NCI-H510A (cell line): ENCODE data around the gene HAPSTR1.

Experiments used
- DNase-seq: peaks from one replicate; lab custom pipeline; 2025; lab: John Stamatoyannopoulos, UW

The HAPSTR1 gene

DNA sequence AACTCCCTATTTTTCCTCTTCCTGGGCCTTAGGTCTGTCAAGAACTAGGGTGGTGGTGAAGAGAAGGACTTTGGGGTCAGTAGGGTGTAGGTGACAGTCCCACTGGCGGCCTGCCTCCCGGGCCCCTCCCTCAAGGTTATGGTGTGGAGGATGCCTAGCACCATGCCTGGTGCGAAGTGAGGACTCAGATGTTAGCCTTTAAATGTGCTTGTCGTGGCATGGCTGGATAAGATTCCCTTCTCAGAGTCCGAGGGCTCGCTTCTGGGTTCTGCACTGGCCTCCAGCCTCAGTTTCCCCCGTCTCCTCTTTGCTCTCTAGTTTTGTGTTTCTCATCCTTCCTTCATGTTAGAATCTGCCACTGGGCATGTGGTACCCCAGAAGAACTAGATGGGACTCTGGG lies 32.0 kb downstream of the HAPSTR1 start:
- no peak for DNase-seq

DNA sequence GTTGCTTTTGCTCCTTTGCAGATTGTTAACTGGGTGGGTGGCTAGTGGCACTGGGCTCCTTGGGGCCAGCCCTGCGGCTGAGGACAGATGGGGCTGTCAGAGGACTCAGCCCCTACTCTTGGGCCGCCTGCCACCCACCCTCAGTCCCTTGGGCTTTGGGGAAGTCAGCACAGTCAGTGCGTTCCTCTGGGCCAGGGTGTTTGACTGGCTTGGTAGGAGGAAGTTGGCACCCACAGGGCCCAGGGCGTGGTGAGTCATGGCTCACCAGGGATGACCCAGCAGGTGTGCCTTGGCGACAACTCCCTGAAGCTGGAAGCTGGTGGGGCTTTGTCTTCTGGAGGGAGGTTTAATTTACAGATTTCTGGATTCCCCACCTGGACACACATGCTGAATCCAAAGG lies 32.4 kb downstream of the HAPSTR1 start:
- no peak for DNase-seq

DNA sequence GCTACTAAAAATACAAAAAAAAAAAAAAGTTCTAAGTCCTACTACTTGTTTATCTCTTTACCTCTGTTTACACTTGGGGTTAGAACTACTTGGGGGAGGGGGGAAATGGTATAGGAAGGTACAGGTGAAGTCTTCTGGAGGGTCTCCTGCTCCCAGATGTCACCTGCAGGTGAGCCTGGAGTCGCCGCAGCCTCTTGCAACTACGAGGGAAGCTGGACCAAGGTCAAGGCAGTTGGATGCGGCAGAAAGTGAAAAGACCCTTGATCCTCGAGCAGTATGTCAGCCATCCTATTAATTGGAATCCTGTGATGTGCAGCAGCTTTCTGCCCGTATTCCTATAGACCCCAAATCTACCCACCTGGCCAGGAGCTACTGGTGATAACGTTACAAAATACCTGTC lies 33.0 kb downstream of the HAPSTR1 start:
- no peak for DNase-seq

DNA sequence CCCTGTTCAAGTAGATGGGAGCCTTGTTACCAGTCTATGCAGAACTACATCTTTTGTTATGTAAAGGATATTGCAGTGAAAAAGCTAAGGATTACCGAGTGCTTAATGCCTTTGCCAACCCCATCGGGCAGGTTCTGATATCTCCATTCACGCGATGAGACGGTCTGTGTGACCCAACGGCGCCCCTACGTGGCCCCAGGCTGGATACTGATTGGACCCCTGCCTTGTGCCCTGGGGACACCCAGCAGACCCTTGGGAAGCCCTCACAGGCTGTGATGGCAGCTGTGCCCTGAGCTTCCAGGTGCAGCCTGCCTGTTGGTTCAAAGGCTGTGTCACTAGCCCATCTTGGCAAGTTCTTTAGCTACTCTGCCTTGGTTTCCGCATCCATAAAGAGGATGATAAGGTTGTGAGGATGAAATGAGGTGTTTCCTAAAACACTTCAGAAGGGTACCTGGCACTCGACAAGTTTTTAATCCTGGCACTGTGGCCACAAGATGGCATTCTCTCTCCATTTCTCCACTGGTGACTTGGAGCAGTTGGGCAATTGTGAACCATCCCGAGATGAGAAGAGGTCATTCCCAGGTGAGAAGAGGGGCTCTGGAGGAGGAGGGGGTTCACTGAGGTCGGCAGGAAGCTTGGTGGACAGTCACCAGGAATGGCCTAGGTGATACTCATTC lies 33.6 kb downstream of the HAPSTR1 start:
- no peak for DNase-seq

DNA sequence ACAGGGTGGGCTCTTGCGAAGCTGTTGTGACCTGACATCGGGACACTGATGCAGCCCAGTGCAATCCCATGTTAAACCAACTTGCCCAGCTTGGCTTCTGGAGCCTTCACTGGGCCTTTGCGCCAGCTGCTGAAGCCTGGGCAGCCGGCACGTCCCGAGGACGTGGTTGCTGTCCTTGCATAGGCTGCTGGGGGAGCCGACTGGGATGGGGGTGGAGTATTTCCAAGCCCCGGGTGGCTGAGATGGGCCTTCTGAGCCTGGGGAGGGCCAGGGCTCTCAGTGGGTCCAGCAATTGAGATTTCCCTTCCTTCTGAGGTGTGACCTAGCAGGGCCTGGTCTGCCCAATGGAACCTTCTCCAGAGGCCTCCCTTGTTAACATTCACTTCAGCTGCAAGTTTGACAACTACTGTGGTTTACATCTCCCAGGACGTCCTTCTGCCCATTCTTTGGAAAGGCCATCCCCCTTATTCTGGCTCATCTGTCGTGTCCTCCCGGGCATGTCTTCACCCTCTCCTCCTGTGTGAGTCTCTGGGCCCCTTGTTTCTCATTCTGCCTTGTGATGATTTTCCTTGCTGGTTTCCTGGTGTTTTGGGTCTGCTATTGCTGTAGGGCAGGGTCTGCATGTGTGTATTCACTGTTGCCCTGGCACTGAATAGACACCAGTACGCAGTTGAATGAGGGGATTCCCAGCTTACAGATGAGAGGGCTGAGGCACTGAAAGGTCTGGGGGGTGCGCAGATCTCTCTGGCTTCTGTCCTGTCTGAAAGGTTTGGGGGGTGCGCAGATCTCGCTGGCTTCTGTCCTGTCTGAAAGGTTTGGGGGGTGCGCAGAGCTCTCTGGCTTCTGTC lies 34.4 kb downstream of the HAPSTR1 start:
- DNase-seq, result no peak

DNA sequence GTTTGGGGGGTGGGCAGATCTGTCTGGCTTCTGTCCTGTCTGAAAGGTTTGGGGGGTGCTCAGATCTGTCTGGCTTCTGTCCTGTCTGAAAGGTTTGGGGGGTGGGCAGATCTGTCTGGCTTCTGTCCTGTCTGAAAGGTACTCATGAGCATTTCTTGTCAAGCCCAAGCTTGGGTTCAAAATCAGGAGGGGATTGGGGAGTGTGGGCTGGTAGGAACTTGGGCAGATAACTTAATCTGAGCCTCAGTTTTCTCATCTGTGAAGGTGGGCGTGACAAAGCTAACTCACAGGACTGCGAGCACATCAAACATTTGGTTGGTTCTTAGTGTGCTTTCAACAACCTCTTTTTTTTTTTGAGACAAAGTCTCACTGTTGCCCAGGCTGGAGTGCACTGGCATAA lies 35.2 kb downstream of the HAPSTR1 start:
- no peak for DNase-seq

DNA sequence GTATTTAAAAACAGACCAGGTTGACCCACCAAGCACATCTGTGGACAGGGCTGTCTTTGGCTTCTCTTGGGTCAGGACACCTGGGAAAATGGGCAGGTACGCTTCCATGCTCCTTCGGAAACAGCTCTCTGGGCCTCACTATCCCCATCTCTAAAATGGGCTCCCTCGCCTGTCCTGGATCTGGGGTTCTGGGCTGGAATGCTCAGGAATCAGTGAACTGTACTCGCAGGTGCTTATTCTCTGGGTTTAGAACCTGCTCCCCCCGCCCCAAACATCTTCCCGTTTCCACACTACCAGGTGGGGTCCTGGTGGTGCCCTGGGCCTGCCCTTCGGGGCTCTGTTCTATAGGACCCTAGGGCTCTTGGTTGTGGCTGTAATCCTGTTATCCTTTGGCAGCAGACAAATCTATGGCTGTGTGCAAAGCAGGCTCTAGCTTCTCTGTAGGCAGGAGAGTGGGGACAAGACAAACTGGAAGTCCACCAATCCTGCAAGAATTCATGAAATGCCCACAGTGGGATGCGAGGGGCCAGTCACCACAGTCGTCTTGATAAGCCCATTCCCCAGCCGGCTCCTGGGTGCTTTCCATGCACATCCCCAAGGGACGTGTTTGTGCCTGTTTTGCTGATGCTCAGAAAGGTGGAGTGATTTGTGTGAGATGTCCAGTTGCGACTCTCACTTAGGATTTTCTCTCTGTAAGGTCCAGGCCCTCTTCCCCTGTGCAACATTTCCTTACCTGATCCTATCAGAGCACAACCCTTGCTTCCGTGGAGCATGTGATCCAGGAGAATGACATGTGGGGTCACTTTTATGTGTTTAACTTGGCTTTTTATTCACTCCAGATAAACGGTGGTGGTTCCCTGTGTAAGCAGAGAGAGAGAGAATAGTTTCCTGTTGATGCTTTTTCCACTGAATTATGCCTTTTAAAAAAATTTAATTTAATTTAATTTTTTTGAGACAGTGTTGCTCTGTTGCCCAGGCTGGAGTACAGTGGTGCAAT lies 37.2 kb downstream of the HAPSTR1 start:
- DNase-seq, result no peak

DNA sequence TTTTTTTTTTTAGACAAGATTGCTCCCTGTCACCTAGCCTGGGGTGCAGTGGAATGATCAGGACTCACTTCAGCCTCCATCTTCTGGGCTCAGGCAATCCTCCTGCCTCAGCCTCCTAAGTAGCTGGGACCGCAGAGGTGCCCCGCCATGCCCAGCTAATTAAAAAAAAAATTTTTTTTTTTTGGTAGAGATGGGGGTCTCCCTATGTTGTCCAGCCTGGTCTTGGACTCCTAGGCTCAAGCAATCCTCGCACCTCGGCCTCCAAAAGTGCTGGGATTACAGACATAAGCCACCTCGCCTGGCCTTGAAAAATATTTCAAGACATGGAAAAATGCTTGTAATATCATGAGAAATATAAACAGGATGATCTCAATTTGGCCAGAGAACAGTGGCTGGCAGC lies 42.9 kb downstream of the HAPSTR1 start:
- DNase-seq, result no peak

DNA sequence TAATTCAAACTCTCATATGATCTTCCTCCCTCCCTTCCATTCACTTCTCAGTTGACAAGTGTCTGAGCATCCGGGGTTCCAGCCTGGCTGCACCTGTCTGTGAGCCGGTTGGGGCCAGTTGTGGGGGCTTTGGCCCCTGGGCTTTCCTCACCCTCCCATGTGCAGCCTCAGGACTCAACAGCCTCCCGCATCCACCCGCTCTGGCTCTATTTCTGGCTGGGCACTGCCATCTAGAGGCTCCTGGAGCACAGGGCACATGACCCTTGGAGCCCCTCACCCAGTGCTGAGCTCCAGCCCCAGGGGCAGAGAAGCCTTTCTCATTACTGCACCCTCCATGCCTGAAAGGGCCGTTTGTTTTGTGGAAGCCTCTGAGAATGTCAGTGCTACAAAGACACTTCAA lies 43.3 kb downstream of the HAPSTR1 start:
- DNase-seq, result peak; percentile 37

DNA sequence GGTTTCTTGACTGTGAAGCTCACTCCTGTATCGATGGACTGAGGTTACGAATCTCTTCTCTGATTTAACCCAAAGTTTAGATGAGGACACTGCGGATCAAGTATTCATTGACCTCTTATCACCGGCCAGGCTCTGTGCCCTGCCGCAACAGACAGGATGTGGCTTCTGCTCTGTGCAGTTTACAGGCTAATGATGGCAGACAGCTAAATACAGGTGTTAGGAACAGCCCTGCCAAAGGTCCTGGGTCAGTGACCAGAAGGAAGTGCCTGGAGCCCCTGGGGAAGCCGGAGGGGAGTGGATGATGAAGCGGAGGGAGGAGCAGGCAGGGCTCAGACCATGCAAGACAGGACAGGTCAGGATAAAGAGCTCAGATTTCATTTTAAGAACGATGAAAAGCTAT lies 44.4 kb downstream of the HAPSTR1 start:
- no peak for DNase-seq

DNA sequence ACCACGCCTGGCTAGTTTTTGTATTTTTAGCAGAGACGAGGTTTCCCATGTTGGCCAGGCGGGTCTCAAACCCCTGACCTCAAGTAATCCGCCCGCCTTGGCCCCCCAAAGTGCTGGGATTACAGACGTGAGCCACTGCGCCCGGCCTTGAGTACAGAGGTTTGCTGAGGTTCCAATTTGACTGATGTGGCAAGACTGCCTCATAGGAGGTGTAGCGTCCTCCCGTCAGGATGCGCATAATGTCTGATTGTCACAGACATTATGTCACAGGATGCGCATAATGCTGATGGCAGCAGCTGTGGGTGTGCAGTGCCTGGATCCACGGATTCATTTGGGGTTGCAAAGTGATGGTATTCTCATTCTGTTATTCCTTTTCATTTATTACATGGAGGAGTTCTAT lies 45.2 kb downstream of the HAPSTR1 start:
- DNase-seq, result no peak

DNA sequence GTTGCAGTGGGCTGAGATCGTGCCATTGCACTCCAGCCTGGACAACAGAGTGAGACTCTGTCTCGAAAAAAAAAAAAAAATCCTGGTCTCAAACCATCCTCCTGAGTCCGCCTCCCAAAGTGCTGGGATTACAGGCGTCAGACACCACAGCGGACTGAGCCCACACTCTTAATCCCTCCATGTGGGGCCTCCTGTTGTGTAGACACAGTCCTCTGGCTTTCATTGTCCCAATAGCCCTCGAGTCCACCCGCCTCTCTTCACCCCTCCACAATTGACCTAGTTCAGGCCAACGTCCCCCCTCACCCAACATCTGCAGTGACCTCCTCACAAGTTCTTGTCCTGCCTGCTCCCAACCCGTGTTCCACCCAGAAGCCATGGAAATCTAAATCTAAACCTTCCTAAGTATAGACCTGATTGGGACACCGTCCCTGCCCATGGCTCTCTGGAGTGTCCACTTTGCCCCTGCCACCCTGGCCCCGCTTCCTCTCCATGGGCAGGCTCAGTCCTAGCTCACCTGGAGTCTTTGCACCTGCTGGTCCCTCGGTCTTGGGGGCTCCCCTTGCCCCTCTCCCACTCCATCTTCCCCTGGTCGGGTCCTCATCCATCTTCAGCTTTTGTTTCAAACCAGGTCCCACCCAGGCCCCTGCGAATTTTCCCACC lies 46.7 kb downstream of the HAPSTR1 start:
- DNase-seq, result no peak

DNA sequence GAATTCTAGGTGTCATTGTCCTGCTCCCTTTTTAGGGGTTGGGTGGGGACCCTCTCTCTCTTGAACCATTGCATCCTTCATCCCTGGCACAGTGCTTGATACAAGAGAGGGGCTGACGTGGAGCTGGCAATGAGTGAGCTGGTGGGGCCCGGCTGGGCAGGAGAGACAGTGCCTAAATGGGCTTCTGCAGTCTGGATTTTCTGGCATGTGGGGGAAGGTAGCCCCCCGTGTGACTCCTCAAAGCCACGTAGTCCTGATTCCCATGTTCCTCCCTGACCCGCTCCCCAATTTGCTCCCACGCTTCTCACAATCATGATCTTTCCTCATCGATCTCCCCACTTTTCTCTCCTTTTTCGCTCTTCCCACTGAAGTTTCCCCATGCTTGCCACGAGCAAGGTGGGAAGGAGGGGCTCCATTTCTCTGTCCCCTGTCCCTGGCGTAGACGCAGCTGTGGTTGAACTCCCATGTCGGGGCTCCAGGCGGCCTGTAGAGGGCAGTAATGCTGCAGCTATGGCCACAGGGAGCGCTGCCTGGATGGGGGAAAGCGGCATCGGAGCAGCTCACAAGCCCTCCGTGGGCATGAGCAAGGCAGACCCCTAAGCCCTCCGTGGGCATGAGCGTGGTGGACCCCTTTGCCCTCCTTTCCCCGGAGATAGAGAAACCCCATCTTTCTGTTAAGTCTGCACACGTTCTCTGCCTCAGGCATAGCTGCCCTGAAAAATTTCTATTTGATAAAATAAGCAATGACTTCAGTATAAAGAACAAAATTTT lies 47.5 kb downstream of the HAPSTR1 start:
- DNase-seq, result no peak

DNA sequence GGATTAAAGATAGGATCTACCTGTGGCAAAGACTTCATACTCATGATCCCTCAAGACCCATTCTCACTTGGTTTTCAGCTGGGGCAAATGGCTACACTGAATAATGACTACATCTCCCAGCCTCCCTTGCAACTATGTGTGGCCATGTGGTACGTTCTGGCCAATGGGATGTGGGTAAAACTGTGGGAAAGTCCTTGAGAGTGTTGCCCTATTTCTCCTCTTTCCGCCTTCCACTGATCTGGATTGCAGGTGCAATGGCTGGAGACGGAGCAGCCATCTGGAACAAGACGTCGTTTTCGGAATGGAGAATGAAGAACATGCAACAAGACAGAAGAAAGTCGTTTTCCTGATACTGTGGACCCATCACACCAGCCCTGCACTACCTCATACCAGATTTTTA lies 48.5 kb downstream of the HAPSTR1 start:
- no peak for DNase-seq
